Endothelial cell of umbilical vein (primary cell): ENCODE measurements around the gene ZBTB40. TPM values are rescaled to one million over a fixed set of nuclear protein-coding genes. Genes with fewer than 3 reads are reported as not detected.

Source experiments
- BruUV-seq: library from RNA; stranded (reverse); fragments of 400-500 nt; replicated peaks from 2 replicates; lab custom pipeline; 2021; lab: Mats Ljungman, UMichigan
- CTCF ChIA-PET: fragments of 300-600, 350-600 bp; sonication (Branson Sonifier 250); formaldehyde crosslinking; loops from one replicate; lab custom pipeline; 2021; ENCODE audit warnings: antibody characterized with exemption, inconsistent platforms; lab: Charles Lee
- POLR2A ChIA-PET: fragments of 300-600, 350-600 bp; sonication (Branson Sonifier 250); formaldehyde crosslinking; loops from one replicate; lab custom pipeline; 2021; ENCODE audit warnings: antibody characterized with exemption, inconsistent platforms; lab: Charles Lee
- DNase-seq: peaks from one replicate; pipeline ENCODE4 v3.0.0-alpha.2; 2011; ENCODE audit warnings: low read depth, low spot score
- FAIRE-seq: peaks from 2 replicates; lab custom pipeline; 2011; peaks lifted over from hg19 to GRCh38; lab: Jason Lieb, UNC
- H2AFZ ChIP-seq: 2 replicates; pipeline ENCODE4 v1.6.0; 2012; ENCODE audit warnings: low read depth, low read length, control low read depth, inconsistent platforms
- H3K27ac ChIP-seq: 2 replicates; pipeline ENCODE4 v1.5.1; 2011; ENCODE audit warnings: low read depth, mild to moderate bottlenecking, control low read depth, low read length, moderate library complexity; ENCODE audit not compliant: insufficient read depth
- H3K27me3 ChIP-seq, 2 experiments: 2 replicates each; pipeline versions ENCODE4 v1.6.0 to v1.6.1; 2011; ENCODE audit warnings: low read length in 2 of 2, mixed read lengths in 1 of 2; ENCODE audit not compliant: control insufficient read depth in 2 of 2, insufficient read depth in 2 of 2
- H3K36me3 ChIP-seq, 2 experiments: 2 replicates in 1 of 2; 3 replicates in 1 of 2; pipeline ENCODE4 v1.5.1; 2011; ENCODE audit warnings: low read length in 2 of 2, mild to moderate bottlenecking in 1 of 2, moderate library complexity in 1 of 2; ENCODE audit not compliant: control insufficient read depth in 2 of 2, insufficient read depth in 2 of 2; ENCODE audit errors: extremely low read depth in 1 of 2
- H3K4me1 ChIP-seq: 3 replicates; pipeline ENCODE4 v1.5.1; 2011; ENCODE audit warnings: mild to moderate bottlenecking, low read length; ENCODE audit not compliant: control insufficient read depth, insufficient read depth; ENCODE audit errors: extremely low read depth
- H3K4me2 ChIP-seq: 2 replicates; pipeline ENCODE4 v1.6.1; 2011; ENCODE audit warnings: low read length, control low read depth, mixed read lengths; ENCODE audit not compliant: insufficient read depth
- H3K4me3 ChIP-seq, 3 experiments: fragments of 200-600 bp in 1 of 3; sonication (generic), shearing (Covaris generic) in 1 of 3; replicated peaks in 1 of 3; 2 replicates each; pipeline ENCODE4 v1.5.1; 2011 to 2016; ENCODE audit warnings: control low read depth in 3 of 3, low read length in 3 of 3, mild to moderate bottlenecking in 2 of 3, inconsistent platforms in 1 of 3, low read depth in 1 of 3, moderate library complexity in 1 of 3; ENCODE audit not compliant: insufficient read depth in 1 of 3
- H3K79me2 ChIP-seq: 2 replicates; pipeline ENCODE4 v1.6.0; 2012; ENCODE audit warnings: low read length, inconsistent platforms; ENCODE audit not compliant: control insufficient read depth, insufficient read depth
- H3K9ac ChIP-seq: replicated peaks from 2 replicates; pipeline ENCODE3; 2011; ENCODE audit warnings: low read length, control low read depth; ENCODE audit not compliant: insufficient read depth; ENCODE audit errors: extremely low read depth
- H3K9me1 ChIP-seq: replicated peaks from 3 replicates; pipeline ENCODE4 v1.6.0; 2011; ENCODE audit warnings: mild to moderate bottlenecking, low read length; ENCODE audit not compliant: control insufficient read depth, insufficient read depth; ENCODE audit errors: extremely low read depth
- H3K9me3 ChIP-seq: replicated peaks from 2 replicates; pipeline ENCODE4 v1.5.1; 2012; ENCODE audit warnings: low read length, inconsistent platforms; ENCODE audit not compliant: control insufficient read depth, insufficient read depth
- H4K20me1 ChIP-seq: replicated peaks from 2 replicates; pipeline ENCODE3; 2011; ENCODE audit warnings: mild to moderate bottlenecking, low read length; ENCODE audit not compliant: control insufficient read depth, insufficient read depth; ENCODE audit errors: extremely low read depth
- CTCF ChIP-seq, 2 donors: IDR thresholded peaks; 1 replicate in 1 of 2; 2 replicates in 1 of 2; pipeline ENCODE4 v1.5.1; 2011; ENCODE audit warnings: low read length in 2 of 2, mild to moderate bottlenecking in 2 of 2, moderate library complexity in 2 of 2, control low read depth in 1 of 2, inconsistent platforms in 1 of 2, low read depth in 1 of 2; ENCODE audit not compliant: insufficient read depth in 1 of 2; ENCODE audit errors: extremely low read depth in 1 of 2
- EZH2 ChIP-seq: IDR thresholded peaks from 2 replicates; pipeline ENCODE4 v1.6.1; 2012; ENCODE audit warnings: borderline replicate concordance, low read depth, mild to moderate bottlenecking, moderate library complexity, low read length, inconsistent platforms; ENCODE audit not compliant: severe bottlenecking
- FOS ChIP-seq: IDR thresholded peaks from 2 replicates; pipeline ENCODE4 v1.6.1; 2011; ENCODE audit warnings: mild to moderate bottlenecking, low read length, moderate library complexity, borderline replicate concordance; ENCODE audit not compliant: insufficient read depth
- GATA2 ChIP-seq: IDR thresholded peaks from 2 replicates; pipeline ENCODE4 v1.7.0; 2011; ENCODE audit warnings: low read depth, mild to moderate bottlenecking, moderate library complexity, mixed read lengths, low read length; ENCODE audit not compliant: insufficient read length, insufficient read depth
- JUN ChIP-seq: IDR thresholded peaks from 2 replicates; pipeline ENCODE4 v1.6.1; 2011; ENCODE audit warnings: borderline replicate concordance, low read depth; ENCODE audit not compliant: insufficient read length, insufficient read depth
- MAX ChIP-seq: IDR thresholded peaks from 2 replicates; pipeline ENCODE4 v1.6.1; 2011; ENCODE audit not compliant: insufficient read depth, insufficient read length
- MYC ChIP-seq: IDR thresholded peaks from one replicate; pipeline ENCODE4 v1.6.1; 2011; ENCODE audit warnings: mild to moderate bottlenecking, low read depth, low read length
- POLR2AphosphoS5 ChIP-seq: IDR thresholded peaks from 2 replicates; pipeline ENCODE4 v1.6.1; 2012; ENCODE audit warnings: low read depth, mild to moderate bottlenecking, control low read depth, low read length, moderate library complexity; ENCODE audit not compliant: insufficient read depth
- dilution Hi-C: fragments of 300-500 bp; cut with MboI; formaldehyde crosslinking; loops from one replicate; pipeline ENCODE4 v1.15.0; 2019; ENCODE audit warnings: low sequenced_read_pairs; ENCODE audit not compliant: extremely low pct_ligation_motif_present
- intact Hi-C: fragments of 100-400 bp; cut with micrococcal nuclease; formaldehyde crosslinking; loops from one replicate; pipeline ENCODE4 v1.10.0; 2022
- polyA plus RNA-seq, 4 experiments: library from polyadenylated mRNA; depleted of rRNA in 3 of 4; stranded (reverse) in 3 of 4; unstranded in 1 of 4; fragments of >200 nt; gene quantifications; 2 replicates each; pipeline versions ENCODE4 v1.2.1 to v1.2.3, GENCODE V29; 2011 to 2012; ENCODE audit warnings: missing spikeins in 1 of 4
- total RNA-seq: library from RNA; stranded (reverse); gene quantifications from 2 replicates; pipeline ENCODE4 v1.2.3, GENCODE V29; 2021

Gene ZBTB40
- total and polyA plus RNA-seq, 2 donors (not counting 3 experiments of a cell fraction or from before 2014, with no cell fraction given): 12.3 to 21.3 TPM

GRCh38 chr1:22414244-22414751 lies 37.4 kb upstream of the ZBTB40 start:
- Histone ChIP-seq H3K27me3 (peaks cover 7 to 12% of the 10 kb centered on the region in 2 experiments), H3K4me2 (no peak overlapping the region), H3K9ac (no peak overlapping the region), H3K36me3 (no peaks in the 10 kb centered on the region), H3K4me1 (peaks cover 24% of the 10 kb centered on the region), H2AFZ (no peak overlapping the region), H3K4me3 (no peak overlapping the region), H3K27ac (no peak overlapping the region), H4K20me1 (no peaks in the 10 kb centered on the region), H3K79me2 (no peaks in the 10 kb centered on the region), H3K9me1 (no peaks in the 10 kb centered on the region), H3K9me3 (no peaks in the 10 kb centered on the region)
- CTCF ChIA-PET: interaction anchor here (0.6 to 6.7 kb wide), 2 partner anchors 226 to 309 kb away, joined by 3 to 50 read pairs; no protein-coding TSS in a partner anchor
- BruUV-seq: no TSS peak
- dilution Hi-C loops (no loop called here), intact Hi-C loops (no loop called here)
- TF ChIP-seq GATA2 (no peak), POLR2AphosphoS5 (no peak), CTCF (IDR thresholded peaks at IDR 0.05; ENCODE audit: extremely low read depth in 1 of 2, insufficient read depth in 1 of 2, low read depth in 1 of 2, low read length in 2 of 2) (no peak), MAX (no peak), EZH2 (no peak), JUN (no peak), FOS (no peak), MYC (no peak)
- FAIRE-seq (no peak), DNase-seq (no peak)
- POLR2A ChIA-PET: interaction anchor here (0.6 kb wide), 1 partner anchor 276 kb away, joined by 3 read pairs; no protein-coding TSS in a partner anchor
